GM18519 (cell line): ENCODE measurements around the gene RAB17.
"Not testable (repeated sequence)": the region's sequence is repeated elsewhere in the genome, so short reads cannot be mapped to it uniquely, and the experiment has no call there.

Experiments
- ATAC-seq: cut with Tn5 transposase; IDR thresholded peaks from one replicate; pipeline ENCODE4 v1.9.1; 2021; ENCODE audit warnings: mild to moderate bottlenecking, moderate library complexity; ENCODE audit not compliant: unreplicated experiment, low FRiP score

RAB17 gene

DNA sequence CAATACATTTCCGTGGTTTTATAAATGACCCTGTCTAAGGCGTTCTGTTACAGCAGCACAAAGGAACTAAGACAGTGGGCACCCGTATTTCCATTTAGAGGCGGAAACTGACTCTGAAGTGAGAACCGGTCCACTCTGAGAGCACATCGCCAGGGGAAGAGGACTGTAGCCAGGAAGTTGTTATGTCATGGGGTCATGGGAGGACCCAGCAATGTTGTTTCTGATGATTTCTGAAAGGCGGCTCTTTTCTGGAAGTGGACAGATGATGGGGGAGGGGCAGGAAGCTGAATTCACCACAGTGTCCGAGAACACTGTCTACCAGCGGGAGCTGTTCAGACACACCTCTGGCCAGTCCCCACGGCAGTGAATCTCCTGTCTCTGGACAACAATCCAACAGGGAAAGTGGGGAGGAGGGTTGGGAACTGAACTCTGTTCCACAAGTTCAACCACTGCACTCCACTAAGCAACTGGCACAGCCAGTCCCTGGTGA, 34.7 kb upstream of the RAB17 start:
- no peak for ATAC-seq

DNA sequence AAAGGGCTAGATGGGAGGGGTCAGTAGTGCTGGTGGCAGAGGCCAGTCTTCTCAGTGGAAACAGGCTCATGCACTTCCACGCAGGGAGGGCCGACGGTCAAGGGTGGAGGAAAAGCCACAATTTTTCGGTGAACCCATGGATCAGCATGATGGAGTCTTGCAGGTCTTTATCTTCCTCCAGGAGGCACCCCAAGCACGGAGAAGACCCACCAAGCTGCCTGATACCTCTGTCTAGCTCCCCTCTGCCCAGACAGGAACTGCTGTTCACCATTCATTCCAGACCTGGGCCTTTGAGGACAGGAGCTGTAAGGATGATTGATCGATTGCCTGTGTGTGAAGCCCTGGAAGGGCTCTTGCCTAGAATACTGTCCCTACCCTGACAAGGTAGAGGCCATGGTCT, 34.0 kb upstream of the RAB17 start:
- no peak for ATAC-seq

DNA sequence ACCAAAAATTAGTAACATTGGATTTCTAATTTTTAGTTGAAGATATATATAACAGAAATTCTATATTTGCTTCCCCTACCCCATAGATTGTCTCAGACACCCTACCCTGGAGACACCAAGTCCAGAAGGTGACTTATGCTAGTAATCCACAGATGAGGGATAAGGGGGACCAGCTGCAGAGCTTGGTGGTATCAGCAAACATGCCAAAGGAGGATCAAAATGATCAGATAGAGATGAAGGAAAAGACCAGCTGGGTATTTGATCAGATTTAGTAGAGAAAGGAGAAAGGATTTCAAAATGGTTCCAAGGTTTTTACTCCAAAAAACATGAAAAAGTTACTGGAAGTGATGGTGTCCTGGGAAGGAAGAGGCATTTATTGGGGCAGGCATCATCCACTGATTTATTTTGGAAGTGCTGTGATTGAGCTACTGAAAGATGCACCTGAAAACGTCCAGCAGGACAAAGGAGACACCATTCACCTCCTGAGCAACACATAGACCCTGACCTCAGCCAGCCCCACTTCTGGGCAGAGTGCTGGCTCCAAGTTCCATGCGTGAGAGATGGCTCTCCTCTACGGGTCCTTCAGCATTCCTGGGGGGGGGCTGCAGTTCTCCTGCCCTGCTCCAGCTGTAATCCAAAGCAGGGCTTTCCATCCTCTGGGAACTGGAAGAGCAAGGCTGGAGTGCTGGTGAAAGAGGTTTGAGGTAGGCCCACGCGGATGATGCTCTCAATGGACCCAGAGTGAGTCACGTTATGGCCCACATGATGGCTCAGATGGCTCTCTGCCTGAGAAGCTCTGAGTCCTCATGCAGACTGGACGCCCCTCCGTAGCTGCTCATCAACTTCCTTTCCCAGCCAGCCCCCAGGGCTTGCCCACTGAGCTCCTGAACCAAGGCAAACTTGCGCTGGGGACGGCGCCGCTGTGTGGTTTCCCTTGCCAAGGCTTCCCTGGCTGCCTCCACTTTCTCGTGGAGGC, 33.2 kb upstream of the RAB17 start:
- ATAC-seq: no peak

DNA sequence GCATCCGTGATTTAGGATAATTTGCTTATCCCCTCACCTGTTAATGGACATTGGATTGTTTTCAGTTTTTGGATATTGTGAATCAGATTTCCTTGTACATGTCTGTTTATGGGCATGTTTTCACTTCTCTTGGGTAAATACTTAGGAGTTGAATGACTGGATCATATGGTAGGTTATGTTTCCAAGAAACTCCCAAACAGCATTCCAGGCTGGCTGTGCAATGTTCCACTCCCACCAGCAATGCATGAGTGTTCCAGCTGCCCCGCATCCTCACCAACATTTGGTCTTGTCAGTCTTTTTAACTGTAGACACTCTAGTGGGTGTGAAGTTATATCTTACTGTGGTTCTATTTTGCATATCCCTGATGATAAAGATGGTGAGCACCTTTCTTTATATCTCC, 27.9 kb upstream of the RAB17 start:
- no peak for ATAC-seq

DNA sequence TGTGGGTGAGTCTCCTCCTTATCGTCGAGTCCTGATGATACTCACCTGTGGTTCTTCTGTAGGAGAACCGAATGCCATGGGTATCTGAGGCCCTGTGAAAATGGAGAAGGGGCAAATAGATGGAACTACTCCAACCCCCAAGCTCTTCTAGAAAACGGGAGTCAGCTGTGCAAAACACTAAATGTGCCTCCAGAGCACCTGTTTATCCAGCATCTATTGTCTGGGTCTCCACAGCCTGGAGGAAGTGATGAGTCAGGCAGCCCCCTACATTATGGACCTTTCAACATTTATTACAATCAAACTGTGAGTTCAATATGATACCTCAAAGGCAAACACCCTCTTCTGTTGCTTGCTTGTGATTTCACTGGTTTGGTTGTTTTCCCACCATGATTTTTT, 27.1 kb upstream of the RAB17 start:
- ATAC-seq: no peak

DNA sequence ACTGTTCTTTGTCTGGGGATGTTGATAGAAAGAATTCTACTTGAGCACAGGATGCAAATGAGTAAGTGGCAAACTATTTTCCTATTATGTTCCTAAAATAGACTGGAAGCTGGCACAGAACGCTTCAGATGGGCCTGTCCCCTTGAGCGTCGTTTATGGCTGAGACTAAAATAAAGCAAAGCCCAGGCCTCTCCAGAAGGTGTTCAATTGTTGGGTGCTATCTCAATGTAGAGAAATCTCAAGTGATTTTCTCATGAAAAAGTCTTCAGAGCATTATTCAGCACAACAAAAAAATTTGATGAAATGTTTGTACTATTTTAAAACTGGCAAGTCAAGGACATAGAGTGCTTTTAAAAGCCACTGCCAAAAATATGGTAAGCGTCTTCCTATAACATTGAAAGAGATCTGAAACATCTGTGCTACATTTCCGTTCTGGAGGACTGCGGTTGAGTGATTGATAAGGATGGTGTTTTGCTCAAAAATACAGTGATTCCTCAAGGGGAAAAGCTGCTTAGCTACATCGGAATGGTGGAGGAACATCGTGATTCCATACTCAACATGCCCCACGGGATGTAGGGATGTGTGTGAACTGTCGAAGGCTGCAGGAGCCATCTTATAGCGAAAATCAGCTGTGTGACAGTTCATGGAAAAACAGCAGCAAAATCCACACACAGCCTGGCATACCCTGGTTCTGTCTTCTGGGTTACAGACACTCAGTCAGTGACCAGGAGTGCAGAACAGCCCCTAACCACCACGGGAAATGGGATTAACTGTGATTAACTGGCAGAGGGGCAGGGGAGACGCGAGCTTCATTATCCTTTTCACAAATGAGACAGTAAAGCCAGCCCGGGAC, 26.4 kb upstream of the RAB17 start:
- ATAC-seq: no peak

DNA sequence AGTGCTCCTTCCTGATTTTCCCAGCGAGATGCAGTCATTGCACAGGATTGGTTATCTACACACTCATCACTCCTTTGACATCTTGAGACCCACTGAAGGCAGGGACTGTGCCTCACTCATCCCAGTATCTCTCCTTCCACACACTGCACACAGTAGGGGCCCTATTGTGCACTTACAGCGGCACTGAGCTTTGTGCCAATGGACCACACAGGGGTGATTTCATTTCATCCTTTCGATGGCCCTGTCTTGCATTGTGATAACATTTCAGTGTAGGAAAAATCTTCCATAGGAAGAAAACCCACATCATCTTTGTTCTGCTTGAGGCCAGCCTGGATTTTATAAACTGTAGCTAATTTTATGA, 25.8 kb upstream of the RAB17 start:
- ATAC-seq: no peak

DNA sequence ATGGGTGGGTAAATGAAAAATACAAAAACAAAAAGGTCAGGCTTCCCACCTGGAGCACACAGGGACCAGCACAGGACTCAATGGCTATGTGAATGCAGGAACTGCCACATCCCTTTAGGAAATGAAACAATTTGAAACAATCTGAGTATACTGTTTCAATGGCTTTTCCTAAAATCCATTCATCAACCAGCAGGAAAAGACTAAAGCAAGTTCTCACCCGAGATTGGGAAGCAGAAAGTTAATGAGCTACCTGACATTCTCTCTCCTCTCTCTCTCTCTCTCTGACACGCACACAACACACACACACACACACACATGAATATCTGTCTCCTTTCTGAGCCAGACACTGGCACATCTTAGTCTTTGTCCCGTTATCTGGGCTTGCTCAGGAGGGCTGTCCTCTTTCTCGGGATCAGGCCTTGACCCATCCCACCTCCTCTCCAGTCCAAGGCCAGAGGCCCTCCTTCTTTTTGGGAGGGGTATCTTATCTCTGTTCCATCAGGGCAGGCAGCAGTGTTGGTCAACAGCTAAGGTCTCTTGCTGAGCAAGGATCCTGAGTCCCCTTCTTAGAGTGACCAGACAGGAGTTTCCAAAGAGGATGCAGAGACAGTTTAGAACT, 25.2 kb upstream of the RAB17 start:
- ATAC-seq: no peak

DNA sequence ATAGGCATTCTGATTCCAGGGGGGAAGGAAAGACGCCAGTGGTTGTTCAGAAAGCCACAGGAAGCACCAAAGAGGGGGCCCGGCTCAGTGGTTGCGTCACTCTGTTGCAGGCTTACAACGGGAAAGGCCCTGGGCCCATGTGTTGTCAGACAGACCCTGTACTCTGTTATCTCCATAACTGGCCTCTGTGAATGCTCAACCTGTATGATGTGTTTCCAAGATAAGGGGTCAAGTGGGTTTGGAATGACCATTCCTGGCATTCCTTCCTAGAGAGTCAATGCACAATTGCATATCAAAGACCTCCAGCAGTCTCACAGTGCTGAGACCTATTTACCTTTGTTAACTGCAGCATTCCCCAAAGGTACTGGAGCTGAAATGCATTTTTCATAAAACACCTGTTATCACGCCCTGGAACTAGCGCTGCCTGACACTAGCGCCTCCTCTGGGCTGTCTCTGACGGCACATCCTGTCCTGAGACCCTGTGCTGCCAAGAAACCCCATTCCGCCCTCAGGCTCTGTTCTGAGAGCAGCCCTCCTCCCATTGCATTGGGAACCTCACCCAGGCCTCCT, 23.7 kb upstream of the RAB17 start:
- ATAC-seq: no peak

DNA sequence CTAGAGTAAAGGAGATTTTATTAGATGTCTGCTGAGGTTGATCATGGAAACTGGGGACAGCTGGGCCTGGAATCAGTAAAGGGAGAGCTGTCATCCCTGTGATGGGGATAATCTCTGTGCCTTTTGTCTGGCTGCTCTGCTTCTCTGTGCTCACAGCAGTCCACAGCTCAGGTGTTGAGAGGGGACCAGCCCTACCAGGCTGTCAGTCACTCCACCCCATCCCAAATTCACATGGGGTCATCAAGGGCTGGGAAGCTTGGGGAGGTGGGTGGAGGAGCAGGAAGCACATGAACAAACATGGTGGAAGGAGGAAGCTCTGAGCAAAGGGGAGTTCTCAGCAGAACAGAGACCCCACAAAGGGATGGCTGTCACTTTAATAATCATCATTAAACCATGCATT, 23.1 kb upstream of the RAB17 start:
- ATAC-seq: no peak

DNA sequence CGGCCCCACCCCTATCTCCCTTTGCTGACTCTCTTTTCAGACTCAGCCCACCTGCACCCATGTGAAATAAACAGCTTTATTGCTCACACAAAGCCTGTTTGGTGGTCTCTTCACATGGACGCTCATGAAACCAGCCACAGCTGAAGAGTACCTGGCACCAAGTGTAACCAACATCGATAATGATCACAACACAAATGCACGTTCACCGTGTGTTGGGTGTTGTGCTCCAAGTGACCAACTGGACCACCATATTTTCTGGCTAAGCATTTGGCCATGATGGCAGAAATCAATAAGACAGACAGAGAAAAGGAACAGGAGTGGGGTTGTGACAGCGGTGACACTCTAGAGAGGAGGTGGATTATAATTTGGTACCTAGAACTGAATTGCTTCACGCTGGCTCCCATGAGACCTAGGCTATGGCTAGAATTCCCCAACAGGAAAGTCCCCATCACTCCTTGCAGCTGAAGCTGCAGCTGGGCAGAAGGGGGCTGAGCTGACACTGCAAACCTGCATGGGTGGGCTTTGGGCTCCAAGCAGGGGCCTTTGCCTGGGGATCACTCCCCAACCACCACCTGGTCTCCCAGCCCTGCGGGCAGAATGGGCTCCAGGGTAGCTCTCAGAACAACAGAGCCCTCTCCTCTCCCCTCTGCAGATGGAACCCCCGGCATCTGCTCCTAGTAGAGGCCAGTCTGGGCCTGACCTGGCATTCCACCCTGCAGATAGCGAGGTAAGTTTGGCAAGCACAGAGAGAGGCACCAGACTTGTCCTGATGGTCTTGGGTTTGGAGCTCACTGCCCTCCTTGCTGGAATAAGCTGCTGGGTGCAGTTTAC, 22.2 kb upstream of the RAB17 start:
- no peak for ATAC-seq

DNA sequence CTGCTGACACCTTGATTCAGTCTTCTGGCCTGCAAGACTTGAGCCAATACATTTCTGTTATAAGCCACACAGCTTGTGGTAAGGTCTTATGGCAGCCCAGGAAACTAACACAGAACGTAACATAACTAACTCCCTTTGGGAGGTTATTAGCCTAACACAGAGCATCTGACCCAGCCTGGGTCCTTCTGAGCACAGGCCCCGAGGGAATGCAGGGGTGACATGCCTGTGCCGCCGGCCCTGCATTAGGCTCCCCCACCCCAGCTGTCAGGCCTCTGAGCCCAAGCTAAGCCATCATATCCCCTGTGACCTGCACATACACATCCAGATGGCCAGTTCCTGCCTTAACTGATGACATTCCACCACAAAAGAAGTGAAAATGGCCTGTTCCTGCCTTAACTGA, 16.0 kb upstream of the RAB17 start:
- ATAC-seq: not testable (repeated sequence)

DNA sequence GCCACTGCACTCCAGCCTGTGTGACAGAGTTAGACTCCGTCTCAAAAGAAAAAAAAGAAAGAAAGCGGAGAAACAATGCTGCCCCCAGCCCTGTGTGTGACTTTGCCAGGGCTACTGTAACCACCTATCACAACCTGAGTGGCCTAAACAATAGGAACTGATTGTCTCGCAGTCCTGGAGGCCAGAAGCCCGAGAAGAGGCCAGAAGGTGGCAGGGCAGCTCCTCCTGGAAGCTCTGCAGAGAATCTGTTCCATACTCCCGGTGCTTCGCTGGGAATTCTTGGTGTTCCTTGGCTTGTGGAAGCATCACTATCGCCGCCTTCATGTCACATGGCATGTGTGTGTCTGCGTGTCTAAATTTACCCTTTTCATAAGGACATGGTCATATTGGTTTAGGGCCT, 14.4 kb upstream of the RAB17 start:
- no peak for ATAC-seq

DNA sequence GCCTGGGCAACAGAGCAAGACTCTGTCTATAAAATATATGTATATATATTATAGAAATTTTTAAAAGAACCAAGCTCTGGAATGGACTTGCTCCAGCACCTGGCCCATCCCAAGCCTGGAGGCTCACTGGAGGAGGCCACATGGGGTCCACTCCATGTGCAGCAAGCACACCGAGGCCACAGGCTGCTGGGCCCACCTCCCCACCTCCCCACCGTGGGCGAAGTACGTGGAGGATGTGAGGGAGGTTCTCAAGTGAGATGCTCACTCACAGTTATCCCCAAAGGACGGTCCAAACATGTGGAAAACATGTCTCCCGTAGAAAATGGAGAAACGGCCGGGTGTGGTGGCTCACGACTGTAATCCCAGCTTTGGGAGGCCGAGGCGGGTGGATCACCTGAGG, 13.9 kb upstream of the RAB17 start:
- no peak for ATAC-seq

DNA sequence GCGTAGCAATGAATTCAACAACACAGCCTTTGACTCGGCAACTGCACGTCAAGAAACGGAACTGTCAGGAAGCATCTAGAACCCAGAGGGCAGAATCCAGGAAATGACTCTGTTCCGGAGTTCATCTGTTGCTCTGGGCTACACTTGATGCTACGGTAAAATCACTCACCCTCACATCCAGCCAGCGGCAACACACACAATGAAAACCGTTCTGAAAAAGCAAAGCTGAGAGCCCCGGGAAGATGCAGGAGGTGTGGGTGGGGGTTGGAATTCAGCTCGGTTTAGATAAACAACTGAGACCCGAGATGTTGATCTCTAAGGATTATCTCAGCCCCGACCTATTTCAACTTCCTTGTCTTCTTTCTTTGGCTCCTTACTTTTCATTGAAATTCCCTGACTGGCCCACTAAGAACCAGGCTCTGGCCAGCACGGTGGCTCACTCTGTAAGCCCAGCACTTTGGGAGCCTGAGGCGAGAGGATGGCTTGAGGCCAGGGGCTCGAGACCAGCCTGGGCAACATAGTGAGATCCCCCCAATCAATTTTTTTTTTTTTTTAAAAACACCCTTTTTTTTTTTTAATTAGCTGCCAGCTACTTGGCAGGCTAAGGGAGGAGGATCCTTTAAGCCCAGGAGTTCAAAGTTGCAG, 13.3 kb upstream of the RAB17 start:
- ATAC-seq: no peak

DNA sequence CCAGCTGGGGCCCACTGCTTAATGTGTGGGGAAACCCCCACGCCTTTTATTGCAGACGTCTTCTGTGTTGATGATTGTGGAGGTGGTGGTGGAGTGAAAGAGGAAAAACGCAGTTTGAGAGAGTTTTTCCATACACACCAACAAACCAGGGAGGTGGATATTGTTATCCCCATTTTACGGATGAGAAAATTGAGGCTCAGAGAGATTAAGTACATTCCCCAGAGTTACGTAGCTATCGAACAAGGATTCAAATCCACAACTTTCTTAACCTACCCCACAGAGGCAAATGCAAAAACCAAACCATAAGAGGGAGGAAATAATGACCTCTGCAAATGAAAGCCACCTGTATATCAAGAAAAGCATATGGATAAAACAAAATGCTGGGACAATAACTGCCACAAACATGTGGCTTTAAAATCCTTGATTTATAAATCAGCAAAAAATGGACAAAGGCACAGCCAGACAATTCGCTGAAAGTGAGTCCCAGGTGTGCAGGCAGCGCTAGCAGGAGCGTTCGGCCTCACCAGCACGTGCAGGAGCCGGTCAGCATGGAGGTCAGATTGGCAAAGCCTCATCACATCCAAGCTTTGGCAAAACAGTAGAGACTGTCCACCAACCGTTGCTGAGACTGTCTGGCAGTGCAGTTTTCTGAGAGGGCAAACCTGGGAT, 12.6 kb upstream of the RAB17 start:
- ATAC-seq: no peak

DNA sequence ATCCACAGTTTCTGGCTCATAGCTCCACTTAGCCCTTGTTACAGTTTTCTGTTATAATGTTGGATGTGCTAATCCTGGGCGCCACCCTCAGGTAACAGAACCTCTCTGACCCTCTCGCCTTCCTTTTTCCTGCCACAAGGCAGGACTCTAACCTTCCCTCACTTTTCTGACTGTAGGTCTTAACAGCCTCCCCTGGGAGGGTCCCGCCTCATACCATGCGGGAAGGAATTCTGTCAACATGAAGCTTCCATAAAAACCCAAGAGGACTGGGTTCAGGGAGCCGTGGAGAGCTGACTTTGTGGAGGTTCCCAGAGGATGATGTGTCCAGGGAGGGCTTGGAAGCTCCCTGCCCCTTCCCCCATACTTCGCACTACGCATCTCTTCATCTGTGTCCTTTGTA, 11.9 kb upstream of the RAB17 start:
- ATAC-seq: no peak

DNA sequence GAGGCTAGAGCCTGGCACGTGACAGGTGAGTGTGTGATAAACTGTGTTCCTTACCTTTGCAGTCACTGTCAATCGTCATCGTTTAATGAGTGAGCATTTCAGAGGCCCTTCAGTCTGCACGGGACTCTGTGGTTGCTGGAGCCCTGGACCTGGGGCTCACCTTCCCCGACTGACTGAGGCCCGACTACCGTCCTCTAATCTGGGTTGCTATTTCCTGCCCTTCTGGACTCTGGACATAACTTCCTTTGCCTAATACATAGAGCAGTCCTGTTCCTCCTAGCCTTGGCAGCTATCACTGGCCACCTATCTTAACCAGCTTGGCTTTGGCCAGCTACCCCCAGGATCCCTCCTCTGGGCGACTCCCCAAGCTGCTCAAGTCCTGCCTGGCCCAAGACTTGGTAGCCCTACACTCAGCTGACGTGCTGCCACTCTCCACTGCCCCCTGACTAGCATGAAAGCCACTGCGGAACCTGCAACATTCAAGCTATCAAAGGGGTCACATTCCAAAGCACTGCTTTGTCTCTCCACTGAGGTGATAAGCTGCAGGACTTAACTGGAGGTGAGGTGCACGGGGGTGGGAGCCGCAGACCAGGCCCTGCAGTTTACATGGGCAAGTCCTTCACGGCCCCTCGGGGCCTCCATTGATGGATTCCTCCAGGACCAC, 11.1 kb upstream of the RAB17 start:
- ATAC-seq: no peak
